SU-DHL-6 (cell line): ENCODE data around the gene SPOCK3.

Source experiments
- H2AFZ ChIP-seq: fragments of 200-600 bp; sonication (generic); 2 replicates; pipeline ENCODE4 v1.6.1; 2014; ENCODE audit warnings: low read depth, mild to moderate bottlenecking, moderate library complexity, mixed read lengths, antibody characterized with exemption, low read length; ENCODE audit not compliant: severe bottlenecking
- H3F3A ChIP-seq: fragments of 200-600 bp; shearing (Covaris generic); 2 replicates; pipeline ENCODE4 v1.6.0; 2016; ENCODE audit warnings: antibody characterized with exemption, mild to moderate bottlenecking; ENCODE audit not compliant: insufficient read depth
- H3K27ac ChIP-seq: fragments of 200-600 bp; sonication (generic); 2 replicates; pipeline ENCODE4 v1.5.1; 2016; ENCODE audit warnings: low read depth, mild to moderate bottlenecking, low read length, moderate library complexity, mixed read lengths
- H3K27me3 ChIP-seq: fragments of 200-600 bp; sonication (generic), shearing (Covaris generic); 2 replicates; pipeline ENCODE4 v1.6.0; 2014; ENCODE audit warnings: mild to moderate bottlenecking, low read length
- H3K36me3 ChIP-seq: fragments of 200-600 bp; sonication (generic); 2 replicates; pipeline ENCODE4 v1.6.1; 2014; ENCODE audit warnings: mild to moderate bottlenecking, low read length, mixed read lengths
- H3K4me2 ChIP-seq: fragments of 300-600, 200-600 bp; shearing (Covaris generic), sonication (generic); 2 replicates; pipeline ENCODE4 v1.6.0; 2014; ENCODE audit warnings: low read length, low read depth, mild to moderate bottlenecking; ENCODE audit not compliant: poor library complexity, severe bottlenecking
- H3K4me3 ChIP-seq: fragments of 200-600 bp; sonication (generic); 2 replicates; pipeline ENCODE4 v1.5.1; 2014; ENCODE audit warnings: antibody characterized with exemption, low read length, mild to moderate bottlenecking, mixed read lengths; ENCODE audit not compliant: insufficient read depth, poor library complexity, severe bottlenecking
- H3K79me2 ChIP-seq: fragments of 200-600 bp; sonication (generic); 2 replicates; pipeline ENCODE4 v1.6.1; 2014; ENCODE audit warnings: mild to moderate bottlenecking, low read length, moderate library complexity; ENCODE audit not compliant: insufficient read depth
- H3K9ac ChIP-seq: fragments of 200-600 bp; sonication (generic); 2 replicates; pipeline ENCODE4 v1.7.0; 2014; ENCODE audit warnings: mild to moderate bottlenecking, low read length
- H3K9me2 ChIP-seq: fragments of 200-600 bp; sonication (generic); replicated peaks from 2 replicates; pipeline ENCODE4 v1.6.1; 2014; ENCODE audit warnings: low read length; ENCODE audit not compliant: insufficient read depth
- H3K9me3 ChIP-seq: fragments of 200-600 bp; sonication (generic); 2 replicates; pipeline ENCODE4 v1.6.1; 2014; ENCODE audit warnings: low read length, mixed read lengths; ENCODE audit not compliant: insufficient read depth
- H4K20me1 ChIP-seq: fragments of 200-600 bp; sonication (generic); 2 replicates; pipeline ENCODE4 v1.6.1; 2014; ENCODE audit warnings: low read depth, mild to moderate bottlenecking, antibody characterized with exemption, low read length, moderate library complexity, mixed read lengths
- EZH2phosphoT487 ChIP-seq: fragments of 200-600 bp; sonication (generic), shearing (Covaris generic); conservative IDR thresholded peaks from 2 replicates; pipeline ENCODE4 v1.6.1; 2018; ENCODE audit warnings: mild to moderate bottlenecking, antibody characterized with exemption, low read length, moderate library complexity, mixed read lengths
- TF ChIP-seq, protein P1 (sequence below): fragments of 200-600 bp; sonication (generic); IDR thresholded peaks from one replicate; pipeline ENCODE4 v1.5.1; 2017; ENCODE audit warnings: antibody characterized with exemption, mild to moderate bottlenecking, low read length, moderate library complexity; ENCODE audit not compliant: insufficient read depth, poor library complexity, severe bottlenecking

Gene SPOCK3

DNA sequence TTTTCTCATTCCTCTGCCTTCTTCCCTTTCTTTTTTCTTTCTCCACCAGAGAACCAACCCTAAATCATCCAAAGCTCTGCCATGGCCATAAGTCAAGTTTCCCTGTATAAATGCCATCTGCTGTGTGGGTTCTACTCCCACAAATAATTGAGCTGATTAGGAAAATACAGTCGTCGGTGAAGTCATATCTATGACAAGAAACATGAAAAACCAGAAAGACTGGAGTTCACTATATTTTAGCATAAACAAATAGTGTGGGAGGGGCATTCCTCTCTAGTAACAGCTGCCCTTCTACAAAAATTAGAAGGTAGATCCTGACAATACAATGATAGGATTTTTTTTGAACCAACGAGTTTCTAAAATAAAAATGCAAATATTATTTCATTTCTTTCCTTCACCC, 48.8 kb downstream of the SPOCK3 start:
- no peak overlapping the region for H3K9ac ChIP-seq
- H3K27ac ChIP-seq = no peak overlapping the region
- no peak overlapping the region for H3K4me2 ChIP-seq
- H3K27me3 ChIP-seq = no peaks in the 10 kb centered on the region
- no peaks in the 10 kb centered on the region for H3K79me2 ChIP-seq
- H3K4me3 ChIP-seq = no peak overlapping the region
- no peaks in the 10 kb centered on the region for H3K36me3 ChIP-seq
- H3K9me2 ChIP-seq = no peaks in the 10 kb centered on the region
- no peaks in the 10 kb centered on the region for H3K9me3 ChIP-seq
- no peaks in the 10 kb centered on the region for H3F3A ChIP-seq
- no peak for TF ChIP-seq EZH2phosphoT487
- TF ChIP-seq, protein P1, sequence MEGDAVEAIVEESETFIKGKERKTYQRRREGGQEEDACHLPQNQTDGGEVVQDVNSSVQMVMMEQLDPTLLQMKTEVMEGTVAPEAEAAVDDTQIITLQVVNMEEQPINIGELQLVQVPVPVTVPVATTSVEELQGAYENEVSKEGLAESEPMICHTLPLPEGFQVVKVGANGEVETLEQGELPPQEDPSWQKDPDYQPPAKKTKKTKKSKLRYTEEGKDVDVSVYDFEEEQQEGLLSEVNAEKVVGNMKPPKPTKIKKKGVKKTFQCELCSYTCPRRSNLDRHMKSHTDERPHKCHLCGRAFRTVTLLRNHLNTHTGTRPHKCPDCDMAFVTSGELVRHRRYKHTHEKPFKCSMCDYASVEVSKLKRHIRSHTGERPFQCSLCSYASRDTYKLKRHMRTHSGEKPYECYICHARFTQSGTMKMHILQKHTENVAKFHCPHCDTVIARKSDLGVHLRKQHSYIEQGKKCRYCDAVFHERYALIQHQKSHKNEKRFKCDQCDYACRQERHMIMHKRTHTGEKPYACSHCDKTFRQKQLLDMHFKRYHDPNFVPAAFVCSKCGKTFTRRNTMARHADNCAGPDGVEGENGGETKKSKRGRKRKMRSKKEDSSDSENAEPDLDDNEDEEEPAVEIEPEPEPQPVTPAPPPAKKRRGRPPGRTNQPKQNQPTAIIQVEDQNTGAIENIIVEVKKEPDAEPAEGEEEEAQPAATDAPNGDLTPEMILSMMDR = no peak
- no peaks in the 10 kb centered on the region for H4K20me1 ChIP-seq
- no peak overlapping the region for H2AFZ ChIP-seq

DNA sequence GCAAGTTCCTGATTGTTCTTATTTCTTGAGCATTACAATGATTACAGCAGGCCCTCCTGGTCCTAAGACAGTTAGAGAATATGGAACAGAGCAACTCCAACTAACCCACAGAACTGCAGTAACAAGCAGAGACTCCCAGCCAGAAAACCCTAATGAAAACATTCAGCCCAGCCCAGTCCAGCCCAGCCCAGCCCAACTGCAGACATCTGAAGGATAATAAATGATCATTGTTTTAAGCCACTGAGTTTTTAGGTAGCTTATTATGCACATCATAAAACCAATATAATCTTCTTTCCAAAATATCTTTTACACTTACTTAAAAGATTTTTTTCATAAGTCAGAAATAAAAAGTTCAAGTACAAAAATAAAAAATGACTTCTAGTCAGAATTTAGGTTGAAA, 51.3 kb downstream of the SPOCK3 start:
- no peaks in the 10 kb centered on the region for H3K27me3 ChIP-seq
- H3K9me3 ChIP-seq = no peaks in the 10 kb centered on the region
- no peak overlapping the region for H3K9ac ChIP-seq
- H4K20me1 ChIP-seq = no peaks in the 10 kb centered on the region
- H3K79me2 ChIP-seq = no peaks in the 10 kb centered on the region
- H3K27ac ChIP-seq = no peak overlapping the region
- no peaks in the 10 kb centered on the region for H3K36me3 ChIP-seq
- H2AFZ ChIP-seq = no peak overlapping the region
- no peaks in the 10 kb centered on the region for H3F3A ChIP-seq
- no peaks in the 10 kb centered on the region for H3K9me2 ChIP-seq
- no peak for TF ChIP-seq EZH2phosphoT487
- TF ChIP-seq, protein P1 = no peak
- no peak overlapping the region for H3K4me3 ChIP-seq
- no peak overlapping the region for H3K4me2 ChIP-seq

DNA sequence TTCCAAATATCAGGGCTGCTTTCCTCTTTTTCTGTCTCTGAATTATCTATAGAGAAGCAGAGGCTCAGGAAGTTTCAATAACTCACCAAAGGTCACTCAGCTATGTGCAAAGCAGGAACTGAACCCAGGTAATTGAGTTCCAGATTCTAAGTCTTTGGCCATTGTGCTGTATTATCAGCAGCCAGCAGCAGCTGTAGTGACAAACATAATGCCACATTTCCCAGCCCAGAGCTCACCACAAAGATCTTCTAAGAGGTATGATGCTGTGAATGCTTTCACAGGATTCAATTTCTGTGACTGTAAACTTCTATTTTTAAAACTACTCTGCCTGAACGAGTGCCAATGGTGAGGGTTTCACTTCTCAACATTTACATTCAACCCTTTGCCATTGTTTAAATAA, 56.4 kb downstream of the SPOCK3 start:
- Histone ChIP-seq H3F3A (no peaks in the 10 kb centered on the region), H3K79me2 (no peaks in the 10 kb centered on the region), H2AFZ (no peak overlapping the region), H3K9ac (no peak overlapping the region), H3K9me3 (no peaks in the 10 kb centered on the region), H3K36me3 (no peaks in the 10 kb centered on the region), H3K9me2 (no peaks in the 10 kb centered on the region), H3K27me3 (no peaks in the 10 kb centered on the region), H3K4me3 (no peak overlapping the region), H3K4me2 (no peak overlapping the region), H4K20me1 (no peaks in the 10 kb centered on the region), H3K27ac (no peak overlapping the region)
- TF ChIP-seq, protein P1 = no peak
